Measurements from ENCODE around the gene MYL3.
A peak's percentile ranks its signal among the peaks of the same experiment; 100 is the strongest.
"Not testable (repeated sequence)": the region's sequence is repeated elsewhere in the genome, so short reads cannot be mapped to it uniquely, and the experiment has no call there.

The MYL3 gene

GRCh38 chr3:46833346-46834300, 29.6 kb downstream of the MYL3 start:
- DNase-seq (ENCODE audit: insufficient read length, low spot score) (no peak), FAIRE-seq (no peak)

DNA sequence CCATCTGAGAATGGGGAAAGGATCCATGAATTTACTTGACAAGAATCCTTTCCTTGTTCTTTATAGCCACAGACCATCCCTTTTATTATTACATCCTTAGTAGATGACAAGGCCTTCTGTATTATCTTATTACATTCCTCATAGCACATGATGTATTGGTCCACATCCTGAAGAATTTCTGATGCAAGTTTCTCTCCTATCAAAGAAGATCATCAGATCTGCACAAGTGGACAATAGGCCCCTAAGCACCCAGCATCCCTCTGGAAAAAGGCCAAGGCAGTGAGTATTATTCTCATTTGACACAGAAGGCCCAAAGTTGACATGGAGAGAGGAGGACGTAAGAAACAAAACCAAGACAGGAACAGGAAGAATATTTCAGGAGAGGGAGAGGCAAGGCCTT, 31.4 kb downstream of the MYL3 start:
- no peak for FAIRE-seq

DNA sequence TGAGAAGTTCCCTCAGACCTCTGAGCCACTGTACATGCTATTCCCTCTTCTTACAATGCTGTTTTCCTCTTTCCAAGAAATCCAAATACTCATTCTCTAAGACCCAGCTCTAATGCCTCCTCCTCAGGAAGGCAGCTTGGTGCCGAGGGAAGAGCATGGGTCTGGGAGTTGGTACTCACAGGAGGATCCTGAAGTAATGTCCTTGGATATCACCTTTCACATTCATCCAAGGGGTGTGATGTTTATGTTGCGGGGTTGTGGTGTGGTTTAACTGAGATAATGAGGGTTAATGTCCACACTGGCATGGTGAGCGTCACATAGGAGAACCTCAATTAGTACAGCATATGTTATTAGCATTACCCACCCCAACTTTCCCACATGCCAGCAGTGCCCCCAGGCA, 31.9 kb downstream of the MYL3 start:
- FAIRE-seq = no peak
- no peak for DNase-seq (ENCODE audit: insufficient read length, low spot score)

More for the DNA sequence above, 31.4 kb downstream of the MYL3 start:
- no peak for DNase-seq (ENCODE audit: insufficient read length, low spot score)

- no peak for FAIRE-seq
- no peak for DNase-seq (ENCODE audit: insufficient read length, low spot score)
Observed at GRCh38 chr3:46830801-46831200, 32.4 kb downstream of the MYL3 start.

- FAIRE-seq (no peak), DNase-seq (ENCODE audit: insufficient read length, low spot score) (no peak)
Observed at GRCh38 chr3:46829699-46830208, 33.5 kb downstream of the MYL3 start.

- no peak for FAIRE-seq
Observed at GRCh38 chr3:46825450-46825849, 37.8 kb downstream of the MYL3 start.

DNA sequence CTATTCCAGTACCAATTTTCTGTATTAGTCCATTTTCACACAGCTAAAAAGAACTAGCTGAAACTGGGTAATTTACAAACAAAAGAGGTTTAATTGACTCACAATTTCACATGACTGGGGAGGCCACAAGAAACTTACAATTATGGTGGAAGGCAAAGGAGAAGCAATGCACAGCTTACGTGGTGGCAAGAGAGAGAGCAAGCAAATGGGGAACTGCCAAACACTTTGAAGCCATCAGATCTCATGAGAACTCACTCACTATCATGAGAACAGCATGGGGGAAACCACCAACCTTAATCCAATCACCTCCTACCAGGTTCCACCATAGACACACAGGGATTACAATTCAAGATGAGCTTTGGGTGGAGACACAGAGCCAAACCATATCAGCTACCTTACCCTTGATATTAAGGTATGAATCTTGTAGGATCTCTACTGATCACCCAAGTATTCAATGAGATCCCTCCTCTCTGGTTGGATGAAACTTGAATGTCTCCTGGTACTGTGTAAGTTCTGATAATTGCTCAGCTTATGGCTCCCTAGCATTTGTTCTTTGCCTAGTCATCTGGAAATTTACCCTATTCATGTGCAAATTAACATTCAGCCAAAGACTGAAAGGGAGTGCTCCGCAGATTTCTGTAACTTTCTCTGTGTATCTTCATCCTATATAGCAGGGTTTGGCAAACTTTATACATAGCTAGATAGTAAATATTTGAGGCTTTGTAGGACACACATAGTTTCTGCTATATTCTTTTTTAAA, 38.9 kb downstream of the MYL3 start:
- FAIRE-seq (no peak), DNase-seq (ENCODE audit: insufficient read length, low spot score) (no peak)

More at GRCh38 chr3:46825450-46825849, 37.8 kb downstream of the MYL3 start:
- DNase-seq (ENCODE audit: insufficient read length, low spot score) = no peak

DNA sequence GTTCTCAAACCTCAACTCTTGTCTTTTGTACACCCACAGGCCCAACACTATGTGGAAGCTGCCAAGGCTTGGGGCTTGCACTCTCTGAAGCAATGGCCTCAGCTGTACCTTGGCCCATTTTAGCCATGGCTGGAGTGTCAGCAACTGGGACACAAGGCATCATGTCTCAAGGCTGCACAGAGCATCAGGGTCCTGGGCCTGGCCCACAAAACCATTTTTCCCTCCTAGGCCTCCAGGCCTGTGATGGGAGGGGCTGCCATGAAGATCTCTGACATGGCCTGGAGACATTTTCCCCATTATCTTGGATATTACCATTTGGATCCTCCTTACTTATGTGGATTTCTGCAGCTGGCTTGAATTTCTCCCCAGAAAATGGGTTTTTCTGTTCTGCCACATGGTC, 39.9 kb downstream of the MYL3 start:
- not testable (repeated sequence) for DNase-seq (ENCODE audit: insufficient read length, low spot score); FAIRE-seq

GRCh38 chr3:46821553-46821952, 41.7 kb downstream of the MYL3 start:
- FAIRE-seq = no peak
- DNase-seq (ENCODE audit: insufficient read length, low spot score) = no peak

GRCh38 chr3:46820852-46821251, 42.4 kb downstream of the MYL3 start:
- no peak for FAIRE-seq
- no peak for DNase-seq (ENCODE audit: insufficient read length, low spot score)

DNA sequence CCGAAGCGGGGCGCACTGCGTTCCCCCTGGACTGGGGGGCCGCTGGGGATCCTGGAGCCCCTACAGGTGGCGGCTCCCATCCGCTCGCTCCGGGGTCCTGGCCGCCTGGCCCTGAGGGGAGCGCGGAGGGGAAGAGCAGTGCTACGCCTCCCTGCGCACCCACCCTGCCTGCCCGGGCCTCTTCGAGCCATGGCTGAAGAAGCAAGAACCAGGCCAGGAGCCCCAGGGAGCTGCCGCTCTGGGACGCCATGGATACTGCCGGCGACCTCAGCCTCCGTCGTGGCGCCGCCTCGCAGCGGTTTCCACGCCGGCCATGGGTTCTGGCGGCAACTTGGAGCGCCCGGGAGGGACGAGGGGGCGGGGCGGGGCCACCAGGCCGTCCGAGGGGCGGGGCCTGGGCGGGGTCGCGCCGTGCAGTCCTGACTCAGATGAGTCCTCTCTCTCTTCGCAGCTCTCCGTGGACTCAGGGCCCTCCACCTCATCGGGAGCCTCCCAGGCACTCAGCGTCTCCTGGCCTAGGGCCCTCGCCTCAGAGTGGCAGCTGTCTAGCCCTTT, 50.9 kb downstream of the MYL3 start:
- FAIRE-seq (no peak), DNase-seq (ENCODE audit: insufficient read length, low spot score) (peak; percentile 45)

DNA sequence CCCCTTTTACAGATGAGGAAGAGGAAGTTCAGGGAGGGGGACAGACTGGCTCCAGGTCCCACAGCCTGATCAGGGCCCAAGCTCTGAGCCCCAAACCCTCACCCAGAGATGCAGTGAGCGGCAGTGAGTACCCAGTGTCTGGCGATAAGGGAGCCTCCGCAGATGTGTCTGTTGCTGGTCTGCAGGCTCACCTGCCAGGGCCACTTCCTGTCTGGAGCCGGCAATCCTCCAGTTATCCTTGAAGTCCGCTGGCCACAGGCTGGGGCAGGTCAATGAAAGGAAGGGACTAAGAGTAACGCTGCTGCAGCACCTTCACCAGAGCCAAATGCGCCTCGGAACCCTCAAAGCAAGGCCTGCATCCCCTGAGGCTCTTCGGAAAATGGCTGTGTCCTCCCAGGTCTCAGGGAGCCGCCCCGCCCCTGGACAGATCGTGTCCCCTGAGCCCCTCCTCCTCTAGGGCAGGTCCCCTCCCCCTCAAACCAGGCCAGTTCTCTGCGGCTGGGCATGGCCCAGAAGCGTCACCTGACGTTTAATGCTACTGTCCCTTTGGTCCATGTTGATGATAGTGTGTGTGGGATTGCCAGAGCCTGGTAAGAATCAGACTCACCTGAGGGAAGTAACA, 51.5 kb downstream of the MYL3 start:
- DNase-seq (ENCODE audit: insufficient read length, low spot score) (no peak), FAIRE-seq (no peak)

- not testable (repeated sequence) for FAIRE-seq; DNase-seq (ENCODE audit: insufficient read length, low spot score)
Observed at GRCh38 chr3:46808766-46809165, 54.5 kb downstream of the MYL3 start.

All from HTR-8/SVneo (cell line).